Neuronal stem cell (in vitro differentiated cells): Measurements from ENCODE around the gene GBE1.

ENCODE experiments used
- DNase-seq: peaks from one replicate; pipeline ENCODE4 v3.0.0-alpha.2; 2013; ENCODE audit warnings: low spot score
- H2AFZ ChIP-seq: one replicate; pipeline ENCODE4 v1.6.1; 2013; ENCODE audit warnings: mild to moderate bottlenecking, low read length, inconsistent platforms
- H2AK5ac ChIP-seq: 2 replicates; pipeline ENCODE4 v1.6.1; 2013; ENCODE audit warnings: low read depth, mild to moderate bottlenecking, inconsistent platforms, low read length, moderate library complexity, mixed read lengths
- H2BK120ac ChIP-seq: 2 replicates; pipeline ENCODE4 v1.6.1; 2013; ENCODE audit warnings: low read depth, mild to moderate bottlenecking, inconsistent platforms, low read length, moderate library complexity, mixed read lengths
- H2BK12ac ChIP-seq: one replicate; pipeline ENCODE4 v1.6.1; 2013; ENCODE audit warnings: low read length, inconsistent platforms
- H2BK15ac ChIP-seq: 2 replicates; pipeline ENCODE4 v1.6.1; 2013; ENCODE audit warnings: mild to moderate bottlenecking, low read length, inconsistent platforms, mixed read lengths
- H2BK5ac ChIP-seq: one replicate; pipeline ENCODE4 v1.6.1; 2013; ENCODE audit warnings: inconsistent platforms, mild to moderate bottlenecking, low read length, moderate library complexity
- H3K14ac ChIP-seq: one replicate; pipeline ENCODE4 v1.6.1; 2013; ENCODE audit warnings: low read length, inconsistent platforms
- H3K18ac ChIP-seq: 2 replicates; pipeline ENCODE4 v1.6.1; 2013; ENCODE audit warnings: low read length, inconsistent platforms
- H3K23ac ChIP-seq: 2 replicates; pipeline ENCODE4 v1.6.1; 2013; ENCODE audit warnings: low read depth, mild to moderate bottlenecking, mixed read lengths, low read length, inconsistent platforms; ENCODE audit not compliant: poor library complexity
- H3K27ac ChIP-seq: replicated peaks from 3 replicates; pipeline ENCODE4 v1.5.1; 2013; ENCODE audit warnings: low read length, inconsistent platforms
- H3K27me3 ChIP-seq, 3 experiments: 2 replicates each; pipeline ENCODE4 v1.6.1; 2013; ENCODE audit warnings: low read length in 3 of 3, mild to moderate bottlenecking in 2 of 3, inconsistent platforms in 1 of 3, low read depth in 1 of 3, mixed read lengths in 1 of 3, moderate library complexity in 1 of 3; ENCODE audit not compliant: control insufficient read depth in 3 of 3, insufficient read depth in 3 of 3
- H3K36me3 ChIP-seq, 2 donors: replicated peaks in 1 of 2; 2 replicates each; pipeline ENCODE4 v1.6.1; 2013; ENCODE audit warnings: low read length in 2 of 2; ENCODE audit not compliant: control insufficient read depth in 2 of 2, insufficient read depth in 2 of 2
- H3K4ac ChIP-seq: 2 replicates; pipeline ENCODE4 v1.6.1; 2013; ENCODE audit warnings: inconsistent platforms, mild to moderate bottlenecking, low read length, moderate library complexity
- H3K4me1 ChIP-seq, 2 donors: 1 replicate in 1 of 2; 2 replicates in 1 of 2; pipeline ENCODE4 v1.6.1; 2013; ENCODE audit warnings: low read length in 2 of 2, low read depth in 1 of 2; ENCODE audit not compliant: control insufficient read depth in 2 of 2, insufficient read depth in 1 of 2
- H3K4me2 ChIP-seq: one replicate; pipeline ENCODE4 v1.6.1; 2013; ENCODE audit warnings: mild to moderate bottlenecking, low read length, inconsistent platforms; ENCODE audit not compliant: insufficient read depth, poor library complexity, severe bottlenecking
- H3K4me3 ChIP-seq, 2 donors: 2 replicates each; pipeline ENCODE4 v1.5.1; 2013; ENCODE audit warnings: low read length in 2 of 2, mild to moderate bottlenecking in 2 of 2, inconsistent platforms in 1 of 2, moderate library complexity in 1 of 2
- H3K79me1 ChIP-seq: one replicate; pipeline ENCODE4 v1.6.1; 2013; ENCODE audit warnings: low read depth, mild to moderate bottlenecking, inconsistent platforms, low read length, moderate library complexity
- H3K9ac ChIP-seq: one replicate; pipeline ENCODE4 v1.6.1; 2013; ENCODE audit warnings: mild to moderate bottlenecking, low read depth, low read length, inconsistent platforms; ENCODE audit not compliant: poor library complexity
- H3K9me3 ChIP-seq, 2 donors: replicated peaks in 1 of 2; 2 replicates each; pipeline versions ENCODE3 to v1.6.1; 2013; ENCODE audit warnings: low read length in 2 of 2, mild to moderate bottlenecking in 2 of 2, inconsistent platforms in 1 of 2, low read depth in 1 of 2, mixed read lengths in 1 of 2, moderate library complexity in 1 of 2; ENCODE audit not compliant: control insufficient read depth in 2 of 2, insufficient read depth in 1 of 2
- H4K8ac ChIP-seq: one replicate; pipeline ENCODE4 v1.6.1; 2013; ENCODE audit warnings: low read depth, mild to moderate bottlenecking, inconsistent platforms, low read length, moderate library complexity
- H4K91ac ChIP-seq: one replicate; pipeline ENCODE4 v1.6.1; 2013; ENCODE audit warnings: low read length, low read depth, mild to moderate bottlenecking, inconsistent platforms; ENCODE audit not compliant: poor library complexity
- WGBS, 2 donors: extraction: QIAGEN DNeasy Blood & Tissue Kit; methylation state at CpG; one replicate each; pipeline ENCODE4 v1.1.7; 2013; ENCODE audit warnings: missing lambda C conversion rate in 2 of 2, mixed read lengths in 1 of 2; ENCODE audit not compliant: insufficient read length in 2 of 2, insufficient replicate concordance in 1 of 2; ENCODE audit errors: extremely low coverage in 2 of 2; 5-methylcytosine and 5-hydroxymethylcytosine counted together

Gene GBE1

DNA sequence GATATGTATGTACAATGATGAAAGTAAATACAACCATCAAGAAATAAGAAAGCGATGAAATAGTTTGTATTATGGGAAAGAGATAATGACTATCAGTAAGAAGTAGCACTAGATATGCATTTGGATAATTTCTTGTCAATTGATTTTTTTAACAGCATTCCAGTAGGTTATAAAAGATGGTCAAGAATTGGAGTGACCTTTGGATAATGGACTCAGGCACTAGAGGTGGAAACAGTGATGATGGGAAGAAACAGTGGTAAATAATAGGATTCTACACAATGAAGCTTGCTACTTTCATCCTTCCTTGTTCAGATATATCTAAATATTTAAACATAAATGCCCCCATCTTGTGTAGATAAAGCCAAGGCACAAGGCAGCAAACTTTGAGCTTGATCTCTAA, 101.4 kb downstream of the GBE1 start:
- 100% methylated on average over 1 of the region's 1 CpG; no CpG with 5 or more reads in 1 of the 2 donors for WGBS, 2 donors
- no peak overlapping the region for H3K27ac ChIP-seq
- H2BK15ac ChIP-seq = no peak overlapping the region
- H2BK5ac ChIP-seq = no peak overlapping the region
- no peak overlapping the region for H2BK12ac ChIP-seq
- H3K14ac ChIP-seq = no peak overlapping the region
- H3K27me3 ChIP-seq = no peaks in the 10 kb centered on the region
- no peaks in the 10 kb centered on the region for H3K36me3 ChIP-seq
- peaks cover 2% of the 10 kb centered on the region for H3K79me1 ChIP-seq
- H3K9ac ChIP-seq = no peak overlapping the region
- H3K4ac ChIP-seq = no peak overlapping the region
- no peak overlapping the region for H2BK120ac ChIP-seq
- H3K4me1 ChIP-seq = no peaks in the 10 kb centered on the region
- no peak overlapping the region for H2AFZ ChIP-seq
- no peak overlapping the region for H4K8ac ChIP-seq
- no peaks in the 10 kb centered on the region for H3K9me3 ChIP-seq
- H4K91ac ChIP-seq = no peak overlapping the region
- H3K4me3 ChIP-seq = no peak overlapping the region
- H3K18ac ChIP-seq = no peak overlapping the region
- no peak overlapping the region for H3K4me2 ChIP-seq
- DNase-seq = no peak
- no peak overlapping the region for H2AK5ac ChIP-seq
- H3K23ac ChIP-seq = no peak overlapping the region

GRCh38 chr3:81658322-81658997, 103.0 kb downstream of the GBE1 start:
- Histone ChIP-seq H3K23ac (no peak overlapping the region), H2BK12ac (no peak overlapping the region), H3K4me1 (no peaks in the 10 kb centered on the region), H3K27me3 (no peaks in the 10 kb centered on the region), H3K18ac (no peak overlapping the region), H4K8ac (no peak overlapping the region), H2AK5ac (no peak overlapping the region), H3K9me3 (no peaks in the 10 kb centered on the region), H2BK5ac (no peak overlapping the region), H3K14ac (no peak overlapping the region), H3K79me1 (peaks cover 2% of the 10 kb centered on the region), H2BK120ac (no peak overlapping the region), H4K91ac (no peak overlapping the region), H3K4me3 (no peak overlapping the region), H3K9ac (no peak overlapping the region), H3K36me3 (no peaks in the 10 kb centered on the region), H2AFZ (no peak overlapping the region), H3K27ac (no peak overlapping the region), H2BK15ac (no peak overlapping the region), H3K4me2 (no peak overlapping the region), H3K4ac (no peak overlapping the region)
- no CpG with 5 or more reads among the region's 3 CpGs for WGBS, 2 donors
- no peak for DNase-seq

- Histone ChIP-seq H4K91ac (no peak overlapping the region), H3K27ac (no peak overlapping the region), H3K4me1 (no peaks in the 10 kb centered on the region), H3K18ac (no peak overlapping the region), H2AFZ (no peak overlapping the region), H2AK5ac (no peak overlapping the region), H3K23ac (no peak overlapping the region), H3K4me3 (no peak overlapping the region), H3K4ac (no peak overlapping the region), H4K8ac (no peak overlapping the region), H2BK12ac (no peak overlapping the region), H3K4me2 (no peak overlapping the region), H2BK5ac (no peak overlapping the region), H3K9ac (no peak overlapping the region), H3K27me3 (no peaks in the 10 kb centered on the region), H3K9me3 (no peaks in the 10 kb centered on the region), H3K79me1 (no peaks in the 10 kb centered on the region), H3K14ac (no peak overlapping the region), H2BK120ac (no peak overlapping the region), H3K36me3 (no peaks in the 10 kb centered on the region), H2BK15ac (no peak overlapping the region)
- WGBS, 2 donors = no CpG with 5 or more reads among the region's 4 CpGs
- no peak for DNase-seq
Measured at GRCh38 chr3:81651139-81651538, 110.3 kb downstream of the GBE1 start.

- no peak for DNase-seq
- Histone ChIP-seq H2BK15ac (no peak overlapping the region), H2BK12ac (no peak overlapping the region), H3K9ac (no peak overlapping the region), H3K4me1 (no peaks in the 10 kb centered on the region), H2AK5ac (no peak overlapping the region), H3K4me3 (no peak overlapping the region), H4K8ac (no peak overlapping the region), H3K14ac (no peak overlapping the region), H4K91ac (no peak overlapping the region), H2AFZ (no peak overlapping the region), H3K9me3 (no peaks in the 10 kb centered on the region), H3K27me3 (no peaks in the 10 kb centered on the region), H2BK5ac (no peak overlapping the region), H3K23ac (no peak overlapping the region), H2BK120ac (no peak overlapping the region), H3K4me2 (no peak overlapping the region), H3K79me1 (no peaks in the 10 kb centered on the region), H3K36me3 (no peaks in the 10 kb centered on the region), H3K4ac (no peak overlapping the region), H3K27ac (no peak overlapping the region), H3K18ac (no peak overlapping the region)
- 100% methylated on average over 1 of the region's 3 CpGs for WGBS, 2 donors
Measured at GRCh38 chr3:81650187-81650586, 111.3 kb downstream of the GBE1 start.
